GM18511 (cell line): ENCODE measurements around the gene TMC3.
"Not testable (repeated sequence)": the region's sequence is repeated elsewhere in the genome, so short reads cannot be mapped to it uniquely, and the experiment has no call there.

Source experiments
- ATAC-seq: cut with Tn5 transposase; IDR thresholded peaks from one replicate; pipeline ENCODE4 v1.9.1; 2021; ENCODE audit warnings: mild to moderate bottlenecking, moderate library complexity; ENCODE audit not compliant: unreplicated experiment

The TMC3 gene

DNA sequence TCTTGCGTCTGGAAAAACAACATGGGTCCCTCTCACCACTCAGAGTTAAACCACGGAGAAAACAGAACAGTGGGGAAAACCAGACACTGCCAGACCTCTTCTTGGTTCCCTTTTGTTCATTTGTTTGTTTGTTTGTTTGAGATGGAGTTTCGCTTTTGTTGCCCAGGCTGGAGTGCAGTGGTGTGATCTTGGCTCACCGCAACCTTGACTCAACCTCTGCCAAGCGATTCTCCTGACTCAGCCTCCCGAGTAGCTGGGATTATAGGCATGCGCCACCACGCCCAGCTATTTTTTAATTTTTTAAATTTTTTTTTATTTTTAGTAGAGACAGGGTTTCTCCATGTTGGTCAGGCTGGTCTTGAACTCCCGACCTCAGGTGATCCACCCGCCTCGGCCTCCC lies 25.3 kb downstream of the TMC3 start:
- ATAC-seq = not testable (repeated sequence)

- no peak for ATAC-seq
Measured at GRCh38 chr15:81347910-81348309, 26.1 kb downstream of the TMC3 start.

- no peak for ATAC-seq
Measured at GRCh38 chr15:81346611-81347010, 27.4 kb downstream of the TMC3 start.

- no peak for ATAC-seq
Measured at GRCh38 chr15:81343371-81343770, 30.6 kb downstream of the TMC3 start.

DNA sequence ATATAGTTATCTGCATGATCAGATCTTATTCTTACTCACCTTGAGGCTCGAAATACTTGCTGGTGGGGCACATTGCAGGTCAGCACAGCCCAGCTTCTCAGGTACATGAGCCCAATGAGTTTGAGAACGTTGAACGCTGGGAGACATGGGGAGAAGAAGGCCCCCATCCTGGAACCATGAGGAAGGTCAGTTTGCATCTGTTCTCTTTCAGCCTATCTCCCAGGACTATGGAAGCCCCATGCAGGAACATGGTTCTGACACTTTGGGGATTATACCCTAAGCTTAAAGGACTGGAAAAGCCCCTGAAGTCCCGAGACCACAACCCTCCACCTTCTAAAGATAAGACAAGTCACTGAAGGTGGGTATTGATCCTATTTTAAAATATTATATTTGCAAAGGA lies 32.7 kb downstream of the TMC3 start:
- no peak for ATAC-seq

GRCh38 chr15:81339851-81340250 lies 34.2 kb downstream of the TMC3 start:
- no peak for ATAC-seq

DNA sequence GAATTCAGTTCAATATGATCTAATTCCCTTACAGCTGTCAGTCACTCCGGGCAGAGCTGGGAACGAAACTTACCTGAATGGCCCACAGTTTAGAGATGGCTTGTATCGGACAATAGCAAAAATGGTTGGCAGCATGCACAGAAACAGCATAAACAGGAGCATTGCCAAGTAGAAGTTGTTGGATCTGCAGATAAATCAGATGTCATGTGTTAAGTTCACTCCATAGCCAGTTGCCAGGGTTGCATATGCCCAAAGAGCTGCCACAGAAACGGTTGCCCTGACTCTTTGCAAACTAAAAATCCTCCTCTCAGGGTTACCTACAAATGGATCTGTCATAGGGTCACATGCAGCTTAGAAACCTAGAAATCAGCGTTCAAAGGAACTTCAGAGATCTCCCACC lies 34.7 kb downstream of the TMC3 start:
- ATAC-seq = no peak

- ATAC-seq = no peak
Measured at GRCh38 chr15:81338170-81339007, 35.6 kb downstream of the TMC3 start.

DNA sequence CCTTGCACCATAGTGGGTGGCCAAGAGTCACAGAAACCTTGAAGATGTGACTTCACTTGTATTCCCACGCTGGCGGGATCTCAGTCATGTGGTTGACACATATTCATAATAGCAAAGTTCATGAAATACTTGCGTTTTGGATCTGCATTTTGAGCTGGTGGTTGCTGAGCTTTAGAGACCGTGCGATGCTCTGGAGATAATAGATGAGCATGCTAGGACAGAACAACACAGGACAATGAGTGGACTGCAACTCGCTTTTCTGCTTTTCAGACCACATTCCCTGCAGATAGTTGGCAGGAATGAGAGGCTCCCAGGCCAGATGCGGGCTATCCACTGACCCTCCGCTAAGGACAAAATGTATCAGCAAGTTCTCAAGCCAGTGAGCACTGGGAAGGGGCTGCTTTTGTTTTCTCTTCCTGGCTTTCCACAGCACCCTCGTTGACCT lies 36.3 kb downstream of the TMC3 start:
- ATAC-seq = no peak

GRCh38 chr15:81337241-81337640 lies 36.8 kb downstream of the TMC3 start:
- ATAC-seq = no peak

DNA sequence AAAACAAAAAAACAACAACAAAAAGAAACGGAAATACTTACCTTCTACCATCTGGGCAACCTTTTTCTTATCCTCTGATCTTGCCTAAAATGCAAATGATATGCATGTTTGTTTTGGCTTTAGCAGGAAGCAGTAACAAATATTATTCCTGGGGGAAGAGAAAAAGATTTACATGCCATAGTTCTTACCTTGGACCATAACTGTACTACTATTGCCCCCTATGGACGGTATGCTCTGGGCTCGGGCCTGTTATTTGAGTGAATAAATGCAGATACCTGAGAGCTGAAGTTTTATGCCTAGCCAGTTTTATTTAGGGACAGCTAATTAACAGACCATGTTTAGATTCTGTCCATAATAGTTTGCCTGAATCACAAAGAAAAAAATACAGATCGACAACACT lies 37.4 kb downstream of the TMC3 start:
- no peak for ATAC-seq

- ATAC-seq = no peak
Measured at GRCh38 chr15:81335631-81336030, 38.4 kb downstream of the TMC3 start.

DNA sequence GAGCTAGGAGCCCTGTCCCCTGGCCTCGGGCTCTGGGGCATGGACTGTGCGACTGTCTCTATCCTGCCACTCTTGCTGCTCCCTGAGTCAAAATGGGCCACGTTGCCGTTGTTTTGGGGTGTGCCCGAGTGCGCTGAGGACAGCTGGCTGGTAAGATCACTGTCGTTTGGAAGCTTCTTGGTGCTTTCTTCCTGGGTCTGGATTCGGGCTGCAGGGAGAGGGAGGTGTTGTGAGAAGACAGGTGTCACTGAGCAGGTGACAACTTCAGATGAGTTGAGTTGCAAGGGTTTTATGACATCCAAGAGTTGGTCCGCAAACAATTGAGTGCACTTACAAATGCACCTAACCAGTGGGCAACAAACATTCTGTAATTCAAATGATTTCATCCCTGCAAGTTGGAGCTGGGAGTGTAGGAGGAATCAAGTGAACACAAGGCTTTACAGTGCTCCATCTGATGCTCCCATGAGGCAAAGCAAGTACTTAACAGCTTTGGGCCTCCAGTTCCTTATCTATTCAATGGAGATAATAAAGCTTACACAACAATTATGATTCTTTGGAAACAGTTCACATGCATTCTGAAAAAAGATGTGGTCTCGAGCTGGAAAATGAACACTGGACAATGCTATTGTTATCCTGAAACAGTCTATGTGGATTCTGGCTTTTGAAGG lies 39.1 kb downstream of the TMC3 start:
- no peak for ATAC-seq

DNA sequence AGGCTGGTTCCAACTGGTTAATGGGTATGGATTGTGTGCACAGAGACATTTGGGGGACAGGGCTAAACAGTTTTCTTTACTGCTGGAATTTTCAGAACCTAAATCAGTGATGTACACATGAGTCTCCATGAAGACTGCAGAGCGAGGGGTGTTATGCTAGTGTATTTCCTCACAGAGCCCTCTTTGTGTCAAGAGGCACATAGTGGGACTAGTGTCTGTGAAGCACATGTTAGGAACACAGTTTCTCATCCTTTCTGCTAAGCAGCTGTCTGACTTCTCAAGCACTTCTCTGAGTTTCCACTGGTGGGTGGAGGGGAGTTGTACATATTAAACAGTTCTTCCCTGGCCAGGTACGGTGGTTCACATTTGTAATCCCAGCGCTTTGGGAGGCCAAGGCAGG lies 40.6 kb downstream of the TMC3 start:
- ATAC-seq = no peak

- ATAC-seq = no peak
Measured at GRCh38 chr15:81332326-81332725, 41.7 kb downstream of the TMC3 start.

DNA sequence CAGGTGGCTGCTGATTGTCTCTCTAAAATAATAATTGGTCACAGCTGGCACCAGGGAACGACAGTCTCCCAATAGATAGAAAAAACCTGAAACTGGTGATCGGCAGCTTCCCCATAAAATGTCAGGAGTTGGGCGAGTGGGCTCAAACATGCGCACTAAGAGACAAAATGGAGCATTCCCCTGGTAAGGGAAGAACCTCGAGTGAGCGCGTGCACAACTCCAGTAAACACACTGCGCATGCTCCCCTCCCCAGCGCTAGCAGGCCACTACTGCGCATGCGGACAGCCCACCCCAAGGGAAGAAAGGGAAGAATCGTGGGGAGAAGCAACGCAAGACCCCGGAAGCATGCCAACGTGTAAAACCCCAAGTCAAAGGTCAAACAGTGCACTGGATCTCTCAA lies 42.4 kb downstream of the TMC3 start:
- ATAC-seq = no peak

- ATAC-seq = not testable (repeated sequence)
Measured at GRCh38 chr15:81331141-81331540, 42.9 kb downstream of the TMC3 start.

- no peak for ATAC-seq
Measured at GRCh38 chr15:81330366-81331090, 43.5 kb downstream of the TMC3 start.

GRCh38 chr15:81329446-81329845 lies 44.6 kb downstream of the TMC3 start:
- no peak for ATAC-seq

- ATAC-seq = no peak
Measured at GRCh38 chr15:81327516-81327915, 46.5 kb downstream of the TMC3 start.

DNA sequence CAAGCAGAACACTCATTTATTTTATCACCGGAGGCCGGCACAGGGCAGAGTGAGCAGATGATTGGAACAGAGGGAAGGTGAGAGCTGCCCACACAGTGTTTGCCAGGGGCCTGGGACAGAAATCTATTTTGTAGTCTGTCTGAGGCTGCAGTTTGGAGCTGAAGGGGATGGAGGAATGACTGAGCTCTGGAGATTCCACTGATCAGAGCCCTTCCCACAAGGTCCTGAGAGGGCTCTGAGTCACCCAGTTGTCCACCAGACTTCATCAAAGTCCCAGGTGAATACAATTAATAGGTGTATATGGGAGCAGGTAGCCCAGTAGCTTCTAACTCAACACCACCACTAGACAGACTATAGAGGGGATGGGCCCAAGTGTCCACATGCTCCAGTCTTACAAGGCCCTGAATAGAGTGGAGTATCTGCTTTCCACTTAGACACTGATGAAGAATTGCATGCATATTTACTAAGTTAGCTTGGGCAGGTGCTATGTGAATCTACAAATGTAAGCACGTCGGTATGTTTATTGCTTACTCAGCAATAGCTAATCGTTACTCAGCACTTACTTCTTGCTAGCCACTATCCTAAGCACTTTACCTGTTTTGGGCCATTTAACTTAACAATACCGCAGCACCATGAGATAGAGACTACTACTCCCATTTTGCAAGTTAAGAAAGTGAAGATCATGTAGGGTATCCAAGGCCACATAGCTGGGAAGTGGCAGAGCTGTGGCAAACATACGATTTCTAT lies 47.4 kb downstream of the TMC3 start:
- ATAC-seq = no peak
